Measurements from ENCODE around the gene SLC25A13.

GRCh38 chr7:96284240-96284639 is 37.7 kb downstream of the SLC25A13 start:
- TF ChIP-seq CTCF (conservative IDR thresholded peaks at IDR 0.05; ENCODE audit: low read depth, low read length) (no peak), EZH2 (IDR thresholded peaks at IDR 0.05; ENCODE audit: low read length, unreplicated experiment) (no peak), EZH2phosphoT487 (IDR thresholded peaks at IDR 0.05; ENCODE audit: borderline replicate concordance, low read length) (no peak)
